MM.1S (cell line): ENCODE results near the gene ABHD12.
A peak's percentile ranks its signal among the peaks of the same experiment; 100 is the strongest.

Experiments used
- DNase-seq: peaks from one replicate; pipeline ENCODE4 v3.0.0-alpha.2; 2015
- H2AFZ ChIP-seq: fragments of 300-600 bp; sonication (generic); 2 replicates; pipeline ENCODE4 v1.6.0; 2016; ENCODE audit warnings: antibody characterized with exemption, low read length
- H3F3A ChIP-seq: fragments of 300-600 bp; sonication (generic); 2 replicates; pipeline ENCODE4 v1.6.1; 2016; ENCODE audit warnings: mild to moderate bottlenecking, antibody characterized with exemption, low read length, moderate library complexity, mixed read lengths; ENCODE audit not compliant: insufficient read depth
- H3K27ac ChIP-seq: fragments of 300-600 bp; sonication (generic); 2 replicates; pipeline ENCODE4 v1.5.1; 2016; ENCODE audit warnings: mild to moderate bottlenecking, low read length
- H3K27me3 ChIP-seq: fragments of 300-600 bp; sonication (generic); replicated peaks from 2 replicates; pipeline ENCODE4 v1.6.0; 2016; ENCODE audit warnings: low read length; ENCODE audit not compliant: insufficient read depth
- H3K36me3 ChIP-seq: fragments of 300-600 bp; sonication (generic); replicated peaks from 2 replicates; pipeline ENCODE4 v1.6.1; 2016; ENCODE audit warnings: mild to moderate bottlenecking, low read length, mixed read lengths; ENCODE audit not compliant: insufficient read depth
- H3K4me1 ChIP-seq: fragments of 300-600 bp; sonication (generic); 2 replicates; pipeline ENCODE4 v1.6.1; 2016; ENCODE audit warnings: low read length, mixed read lengths
- H3K4me2 ChIP-seq: fragments of 300-600 bp; sonication (generic); 2 replicates; pipeline ENCODE4 v1.6.0; 2016; ENCODE audit warnings: low read depth, low read length
- H3K4me3 ChIP-seq: fragments of 300-600 bp; sonication (generic); 2 replicates; pipeline ENCODE4 v1.5.1; 2016; ENCODE audit warnings: low read length, mixed read lengths
- H3K79me2 ChIP-seq: fragments of 300-600 bp; sonication (generic); 2 replicates; pipeline ENCODE4 v1.6.1; 2016; ENCODE audit warnings: mixed run types, low read length, mixed read lengths
- H3K9ac ChIP-seq: fragments of 300-600 bp; sonication (generic); 2 replicates; pipeline ENCODE4 v1.6.1; 2016; ENCODE audit warnings: low read length, mixed read lengths
- H3K9me2 ChIP-seq: fragments of 300-600 bp; sonication (generic); replicated peaks from 2 replicates; pipeline ENCODE4 v1.6.1; 2016; ENCODE audit warnings: mild to moderate bottlenecking, low read length, mixed read lengths; ENCODE audit not compliant: insufficient read depth
- H3K9me3 ChIP-seq: fragments of 300-600 bp; sonication (generic); replicated peaks from 2 replicates; pipeline ENCODE4 v1.6.1; 2016; ENCODE audit warnings: mild to moderate bottlenecking, low read length, mixed read lengths; ENCODE audit not compliant: insufficient read depth
- H4K20me1 ChIP-seq: fragments of 300-600 bp; sonication (generic); 2 replicates; pipeline ENCODE4 v1.6.1; 2016; ENCODE audit warnings: mild to moderate bottlenecking, low read length, moderate library complexity, mixed read lengths; ENCODE audit not compliant: insufficient read depth
- CTCF ChIP-seq: fragments of 300-600 bp; sonication (generic); IDR thresholded peaks from 2 replicates; pipeline ENCODE4 v1.5.1; 2016; ENCODE audit warnings: antibody characterized with exemption, low read length, mixed read lengths
- EZH2 ChIP-seq: fragments of 300-600 bp; sonication (generic); optimal IDR thresholded peaks from 2 replicates; pipeline ENCODE3; 2017; ENCODE audit warnings: low read depth, mild to moderate bottlenecking, antibody characterized with exemption, low read length, mixed read lengths
- EZH2phosphoT487 ChIP-seq: fragments of 300-600 bp; sonication (generic); IDR thresholded peaks from 2 replicates; pipeline ENCODE4 v1.6.1; 2018; ENCODE audit warnings: antibody characterized with exemption, low read length

Gene ABHD12

GRCh38 chr20:25341716-25342680, 48.6 kb downstream of the ABHD12 start:
- peak; percentile 80 for DNase-seq
- peaks cover 97% of the 10 kb centered on the region for H3K79me2 ChIP-seq

GRCh38 chr20:25340380-25340779, 50.3 kb downstream of the ABHD12 start:
- Histone ChIP-seq H2AFZ (no peak overlapping the region), H3K27me3 (no peaks in the 10 kb centered on the region), H3K4me3 (no peak overlapping the region), H4K20me1 (0 out of 2 replicates have a peak, but pooled peaks cover 3% of the 10 kb centered on the region), H3K9ac (no peak overlapping the region), H3K27ac (no peak overlapping the region), H3F3A (peaks cover 25% of the 10 kb centered on the region), H3K9me2 (no peaks in the 10 kb centered on the region), H3K36me3 (peaks cover 4% of the 10 kb centered on the region; the same call in 1 of the 2 replicates), H3K79me2 (peaks cover 93% of the 10 kb centered on the region), H3K4me2 (no peak overlapping the region), H3K9me3 (no peaks in the 10 kb centered on the region), H3K4me1 (peaks cover 37% of the 10 kb centered on the region)
- TF ChIP-seq EZH2phosphoT487: no peak
- no peak for TF ChIP-seq EZH2
- TF ChIP-seq CTCF: no peak
- no peak for DNase-seq

More at GRCh38 chr20:25341716-25342680, 48.6 kb downstream of the ABHD12 start:
- no peaks in the 10 kb centered on the region for H3K9me2 ChIP-seq
- peak overlapping the region; percentile 70 for H3K27ac ChIP-seq
- peak overlapping the region; percentile 81 for H3K4me2 ChIP-seq
- H3F3A ChIP-seq: peaks cover 25% of the 10 kb centered on the region
- TF ChIP-seq EZH2phosphoT487 (no peak), EZH2 (no peak), CTCF (peak; percentile 35)
- no peaks in the 10 kb centered on the region for H3K27me3 ChIP-seq
- peaks cover 37% of the 10 kb centered on the region for H3K4me1 ChIP-seq
- peak overlapping the region; percentile 37; the same call in 1 of the 2 replicates for H3K9ac ChIP-seq
- H2AFZ ChIP-seq: no peak overlapping the region
- H3K4me3 ChIP-seq: no peak overlapping the region
- H3K36me3 ChIP-seq: no peaks in the 10 kb centered on the region
- 0 out of 2 replicates have a peak, but pooled peaks cover 3% of the 10 kb centered on the region for H4K20me1 ChIP-seq
- H3K9me3 ChIP-seq: no peaks in the 10 kb centered on the region

GRCh38 chr20:25339608-25340007, 51.0 kb downstream of the ABHD12 start:
- H3K4me1 ChIP-seq: peaks cover 37% of the 10 kb centered on the region
- no peaks in the 10 kb centered on the region for H3K27me3 ChIP-seq

More at GRCh38 chr20:25339608-25340007, 51.0 kb downstream of the ABHD12 start:
- TF ChIP-seq EZH2phosphoT487 (no peak), CTCF (no peak)
- no peaks in the 10 kb centered on the region for H3K9me3 ChIP-seq
- H3K27ac ChIP-seq: no peak overlapping the region
- H3K4me3 ChIP-seq: no peak overlapping the region
- H3K4me2 ChIP-seq: no peak overlapping the region
- H3K36me3 ChIP-seq: peaks cover 4% of the 10 kb centered on the region; the same call in 1 of the 2 replicates
- no peak overlapping the region for H3K9ac ChIP-seq
- no peak for DNase-seq
- peaks cover 85% of the 10 kb centered on the region for H3K79me2 ChIP-seq
- H3F3A ChIP-seq: peaks cover 25% of the 10 kb centered on the region
- H2AFZ ChIP-seq: no peak overlapping the region
- H3K9me2 ChIP-seq: no peaks in the 10 kb centered on the region
- H4K20me1 ChIP-seq: 0 out of 2 replicates have a peak, but pooled peaks cover 3% of the 10 kb centered on the region
